GM12878 (cell line): ENCODE data around the gene IMMT.

Experiments
- CHD4 ChIP-seq: fragments of 200-600 bp; sonication (generic); IDR thresholded peaks from 2 replicates; pipeline ENCODE4 v1.6.1; 2016; ENCODE audit warnings: mild to moderate bottlenecking
- CREM ChIP-seq: IDR thresholded peaks from 2 replicates; pipeline ENCODE4 v1.6.1; 2014; ENCODE audit warnings: antibody characterized with exemption, low read depth
- POLR2A ChIP-seq: IDR thresholded peaks from 2 replicates; pipeline ENCODE4 v1.6.1; 2011; ENCODE audit warnings: low read depth, mild to moderate bottlenecking, low read length
- TF ChIP-seq, protein P1 (sequence below), 3 experiments: IDR thresholded peaks in 2 of 3; conservative IDR thresholded peaks in 1 of 3; 2 replicates each; pipeline ENCODE4 v1.5.1; 2011; ENCODE audit warnings: low read depth in 3 of 3, low read length in 3 of 3, mild to moderate bottlenecking in 3 of 3, control low read depth in 2 of 3, moderate library complexity in 2 of 3, inconsistent platforms in 1 of 3, mixed read lengths in 1 of 3; ENCODE audit not compliant: control insufficient read depth in 2 of 3, insufficient read depth in 1 of 3; ENCODE audit errors: extremely low read depth in 1 of 3

- TF ChIP-seq, protein P1, sequence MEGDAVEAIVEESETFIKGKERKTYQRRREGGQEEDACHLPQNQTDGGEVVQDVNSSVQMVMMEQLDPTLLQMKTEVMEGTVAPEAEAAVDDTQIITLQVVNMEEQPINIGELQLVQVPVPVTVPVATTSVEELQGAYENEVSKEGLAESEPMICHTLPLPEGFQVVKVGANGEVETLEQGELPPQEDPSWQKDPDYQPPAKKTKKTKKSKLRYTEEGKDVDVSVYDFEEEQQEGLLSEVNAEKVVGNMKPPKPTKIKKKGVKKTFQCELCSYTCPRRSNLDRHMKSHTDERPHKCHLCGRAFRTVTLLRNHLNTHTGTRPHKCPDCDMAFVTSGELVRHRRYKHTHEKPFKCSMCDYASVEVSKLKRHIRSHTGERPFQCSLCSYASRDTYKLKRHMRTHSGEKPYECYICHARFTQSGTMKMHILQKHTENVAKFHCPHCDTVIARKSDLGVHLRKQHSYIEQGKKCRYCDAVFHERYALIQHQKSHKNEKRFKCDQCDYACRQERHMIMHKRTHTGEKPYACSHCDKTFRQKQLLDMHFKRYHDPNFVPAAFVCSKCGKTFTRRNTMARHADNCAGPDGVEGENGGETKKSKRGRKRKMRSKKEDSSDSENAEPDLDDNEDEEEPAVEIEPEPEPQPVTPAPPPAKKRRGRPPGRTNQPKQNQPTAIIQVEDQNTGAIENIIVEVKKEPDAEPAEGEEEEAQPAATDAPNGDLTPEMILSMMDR (IDR thresholded peaks at IDR 0.05 in 2 of 3, conservative IDR thresholded peaks at IDR 0.05 in 1 of 3; ENCODE audit: control insufficient read depth in 2 of 3, extremely low read depth in 1 of 3, insufficient read depth in 1 of 3, low read depth in 3 of 3, low read length in 3 of 3), result no peak
- no peak for TF ChIP-seq CHD4
- no peak for TF ChIP-seq POLR2A
- TF ChIP-seq CREM, result no peak
Observed at GRCh38 chr2:86170449-86170848, 24.8 kb downstream of the IMMT start.
